ENCODE results near the gene STRIP1.

The STRIP1 gene

GRCh38 chr1:110004583-110004982 is 29.8 kb upstream of the STRIP1 start:
- no peaks in the 10 kb centered on the region; the same call in 1 of the 2 replicates for H3K36me3 ChIP-seq (ENCODE audit: low read length)
- no peak overlapping the region for H3K4me3 ChIP-seq (ENCODE audit: insufficient read depth, low read length, poor library complexity, severe bottlenecking)
- H3K79me2 ChIP-seq (ENCODE audit: insufficient read depth, low read length) = no peaks in the 10 kb centered on the region
- no peaks in the 10 kb centered on the region for H3K9me2 ChIP-seq (replicated peaks; ENCODE audit: insufficient read depth, low read length)
- H2AFZ ChIP-seq (ENCODE audit: low read depth, low read length, severe bottlenecking) = no peak overlapping the region
- no peaks in the 10 kb centered on the region for H3F3A ChIP-seq (ENCODE audit: insufficient read depth)
- no peaks in the 10 kb centered on the region for H3K27me3 ChIP-seq (ENCODE audit: low read length)
- no peak for TF ChIP-seq CTCF (IDR thresholded peaks at IDR 0.05; ENCODE audit: insufficient read depth, low read length, poor library complexity, severe bottlenecking)
- no peak for TF ChIP-seq EZH2phosphoT487 (conservative IDR thresholded peaks at IDR 0.05; ENCODE audit: low read length)
- no peak overlapping the region for H3K27ac ChIP-seq (ENCODE audit: low read depth, low read length)
- no peak overlapping the region for H3K9ac ChIP-seq (ENCODE audit: low read length)
- H3K4me2 ChIP-seq (ENCODE audit: low read depth, low read length, poor library complexity, severe bottlenecking) = no peak overlapping the region
- no peaks in the 10 kb centered on the region for H4K20me1 ChIP-seq (ENCODE audit: low read depth, low read length)
- H3K9me3 ChIP-seq (ENCODE audit: insufficient read depth, low read length) = no peaks in the 10 kb centered on the region

GRCh38 chr1:110005971-110006370 is 28.5 kb upstream of the STRIP1 start:
- no peak overlapping the region for H2AFZ ChIP-seq (ENCODE audit: low read depth, low read length, severe bottlenecking)
- no peaks in the 10 kb centered on the region for H3K9me2 ChIP-seq (replicated peaks; ENCODE audit: insufficient read depth, low read length)
- no peak overlapping the region for H3K27ac ChIP-seq (ENCODE audit: low read depth, low read length)
- no peaks in the 10 kb centered on the region for H3F3A ChIP-seq (ENCODE audit: insufficient read depth)
- H3K4me3 ChIP-seq (ENCODE audit: insufficient read depth, low read length, poor library complexity, severe bottlenecking) = no peak overlapping the region
- TF ChIP-seq EZH2phosphoT487 (conservative IDR thresholded peaks at IDR 0.05; ENCODE audit: low read length) (no peak), CTCF (IDR thresholded peaks at IDR 0.05; ENCODE audit: insufficient read depth, low read length, poor library complexity, severe bottlenecking) (no peak)
- H3K27me3 ChIP-seq (ENCODE audit: low read length) = no peaks in the 10 kb centered on the region
- no peaks in the 10 kb centered on the region for H3K9me3 ChIP-seq (ENCODE audit: insufficient read depth, low read length)
- no peaks in the 10 kb centered on the region for H4K20me1 ChIP-seq (ENCODE audit: low read depth, low read length)
- H3K4me2 ChIP-seq (ENCODE audit: low read depth, low read length, poor library complexity, severe bottlenecking) = no peak overlapping the region
- H3K36me3 ChIP-seq (ENCODE audit: low read length) = no peaks in the 10 kb centered on the region; the same call in 1 of the 2 replicates
- no peak overlapping the region for H3K9ac ChIP-seq (ENCODE audit: low read length)
- H3K79me2 ChIP-seq (ENCODE audit: insufficient read depth, low read length) = no peaks in the 10 kb centered on the region

GRCh38 chr1:110006516-110006915 is 27.9 kb upstream of the STRIP1 start:
- H3K4me2 ChIP-seq (ENCODE audit: low read depth, low read length, poor library complexity, severe bottlenecking) = no peak overlapping the region
- TF ChIP-seq CTCF (IDR thresholded peaks at IDR 0.05; ENCODE audit: insufficient read depth, low read length, poor library complexity, severe bottlenecking) = no peak
- no peak for TF ChIP-seq EZH2phosphoT487 (conservative IDR thresholded peaks at IDR 0.05; ENCODE audit: low read length)
- no peak overlapping the region for H3K4me3 ChIP-seq (ENCODE audit: insufficient read depth, low read length, poor library complexity, severe bottlenecking)
- no peaks in the 10 kb centered on the region for H3K79me2 ChIP-seq (ENCODE audit: insufficient read depth, low read length)
- H3F3A ChIP-seq (ENCODE audit: insufficient read depth) = no peaks in the 10 kb centered on the region
- H2AFZ ChIP-seq (ENCODE audit: low read depth, low read length, severe bottlenecking) = no peak overlapping the region
- H3K9me3 ChIP-seq (ENCODE audit: insufficient read depth, low read length) = no peaks in the 10 kb centered on the region
- no peaks in the 10 kb centered on the region for H3K9me2 ChIP-seq (replicated peaks; ENCODE audit: insufficient read depth, low read length)
- H3K9ac ChIP-seq (ENCODE audit: low read length) = no peak overlapping the region
- no peaks in the 10 kb centered on the region for H4K20me1 ChIP-seq (ENCODE audit: low read depth, low read length)
- no peaks in the 10 kb centered on the region for H3K27me3 ChIP-seq (ENCODE audit: low read length)
- no peak overlapping the region for H3K27ac ChIP-seq (ENCODE audit: low read depth, low read length)
- no peaks in the 10 kb centered on the region; the same call in 1 of the 2 replicates for H3K36me3 ChIP-seq (ENCODE audit: low read length)

All from SU-DHL-6 (cell line).